Activated T-cell treated with anti-CD3 and anti-CD28 coated beads, Interleukin-2, amount 50 U/mL, for 72 hours (primary cell): ENCODE measurements around the gene TBC1D3B. TPM values are rescaled to one million over a fixed set of nuclear protein-coding genes. Genes with fewer than 3 reads are reported as not detected.
"Not testable (repeated sequence)": the region's sequence is repeated elsewhere in the genome, so short reads cannot be mapped to it uniquely, and the experiment has no call there.

Experiments
- ATAC-seq, 2 donors: fragments of 150-1000 bp; cut with Tn5 transposase; replicated peaks in 1 of 2; 2 replicates each; pipeline ENCODE4 v1.10.0; 2021; ENCODE audit warnings: moderate library complexity in 2 of 2, mild to moderate bottlenecking in 1 of 2
- DNase-seq, 2 donors: peaks; one replicate each; pipeline ENCODE4 v3.0.0; 2021 to 2022; ENCODE audit warnings: mixed read lengths in 1 of 2
- H3K27ac Mint-ChIP-seq: one replicate; pipeline ENCODE4 v1.8.0; 2022; ENCODE audit warnings: mild to moderate bottlenecking, moderate library complexity, mixed read lengths
- H3K27me3 Mint-ChIP-seq: one replicate; pipeline ENCODE4 v1.8.0; 2022; ENCODE audit warnings: low read depth, mixed read lengths
- H3K36me3 Mint-ChIP-seq, 2 donors: one replicate each; pipeline ENCODE4 v1.8.0; 2022; ENCODE audit warnings: mixed read lengths in 2 of 2, mild to moderate bottlenecking in 1 of 2; ENCODE audit not compliant: insufficient read depth in 2 of 2
- H3K4me1 Mint-ChIP-seq: one replicate; pipeline ENCODE4 v1.8.0; 2022; ENCODE audit warnings: low read depth, mixed read lengths
- H3K4me3 Mint-ChIP-seq, 2 donors: one replicate each; pipeline ENCODE4 v1.8.0; 2022; ENCODE audit warnings: mild to moderate bottlenecking in 2 of 2, mixed read lengths in 2 of 2, moderate library complexity in 2 of 2
- H3K9me3 Mint-ChIP-seq, 2 donors: one replicate each; pipeline ENCODE4 v1.8.0; 2022; ENCODE audit warnings: mixed read lengths in 2 of 2
- total RNA-seq, 2 donors: library from RNA; stranded (reverse); gene quantifications; one replicate each; pipeline ENCODE4 v1.2.3, GENCODE V29; 2022

The TBC1D3B gene
- total RNA-seq, 2 donors from 2014 or later, result 10.8 to 21.4 TPM

- DNase-seq (no peak), ATAC-seq (peak; percentile 27 to 49)
- Mint-ChIP-seq H3K9me3 (no peaks in the 10 kb centered on the region), H3K36me3 (no peaks in the 10 kb centered on the region), H3K4me1 (peaks cover 1% of the 10 kb centered on the region), H3K4me3 (peak overlapping the region; percentile 34 to 46), H3K27ac (no peak overlapping the region), H3K27me3 (peaks cover 58% of the 10 kb centered on the region)
These were observed 6.8 kb upstream of the TBC1D3B start for GRCh38 chr17:36183001-36183971.

- Mint-ChIP-seq H3K27me3 (peaks cover 50% of the 10 kb centered on the region), H3K4me3 (peak overlapping the region in 1 of 2 donors; percentile 32), H3K27ac (no peak overlapping the region)
These were observed 6.0 kb upstream of the TBC1D3B start for GRCh38 chr17:36182176-36183000.

GRCh38 chr17:36181446-36182175, 5.2 kb upstream of the TBC1D3B start:
- H3K4me1 Mint-ChIP-seq, DNase-seq, ATAC-seq, H3K27ac Mint-ChIP-seq, H3K36me3 Mint-ChIP-seq, H3K9me3 Mint-ChIP-seq, H3K4me3 Mint-ChIP-seq: not testable (repeated sequence)
- peaks cover 44% of the 10 kb centered on the region for H3K27me3 Mint-ChIP-seq

More at GRCh38 chr17:36182176-36183000, 6.0 kb upstream of the TBC1D3B start:
- H3K4me1 Mint-ChIP-seq, result no peaks in the 10 kb centered on the region
- H3K36me3 Mint-ChIP-seq, result no peaks in the 10 kb centered on the region
- DNase-seq, result no peak
- no peak for ATAC-seq
- H3K9me3 Mint-ChIP-seq, result no peaks in the 10 kb centered on the region

GRCh38 chr17:36168836-36169235, 7.6 kb downstream of the TBC1D3B start:
- H3K9me3 Mint-ChIP-seq, H3K27me3 Mint-ChIP-seq, DNase-seq, H3K36me3 Mint-ChIP-seq, H3K27ac Mint-ChIP-seq, ATAC-seq, H3K4me3 Mint-ChIP-seq, H3K4me1 Mint-ChIP-seq: not testable (repeated sequence)

- DNase-seq, result no peak
- H3K4me1 Mint-ChIP-seq, result peaks cover 13% of the 10 kb centered on the region
- no peaks in the 10 kb centered on the region for H3K36me3 Mint-ChIP-seq
- no peak overlapping the region for H3K27ac Mint-ChIP-seq
- no peaks in the 10 kb centered on the region for H3K9me3 Mint-ChIP-seq
- peaks cover 57% of the 10 kb centered on the region for H3K27me3 Mint-ChIP-seq
- H3K4me3 Mint-ChIP-seq, result no peak overlapping the region
- ATAC-seq, result no peak
These were observed 22.4 kb downstream of the TBC1D3B start for GRCh38 chr17:36153895-36154610.

GRCh38 chr17:36152639-36153120, 23.8 kb downstream of the TBC1D3B start:
- no peaks in the 10 kb centered on the region for H3K9me3 Mint-ChIP-seq
- no peak for DNase-seq
- H3K36me3 Mint-ChIP-seq, result no peaks in the 10 kb centered on the region
- no peak for ATAC-seq
- H3K4me3 Mint-ChIP-seq, result no peak overlapping the region
- peaks cover 62% of the 10 kb centered on the region for H3K27me3 Mint-ChIP-seq
- H3K4me1 Mint-ChIP-seq, result peaks cover 17% of the 10 kb centered on the region
- H3K27ac Mint-ChIP-seq, result no peak overlapping the region

GRCh38 chr17:36151891-36152638, 24.4 kb downstream of the TBC1D3B start:
- ATAC-seq (no peak), DNase-seq (no peak)
- Mint-ChIP-seq H3K4me1 (peaks cover 17% of the 10 kb centered on the region), H3K27me3 (peaks cover 64% of the 10 kb centered on the region), H3K9me3 (no peaks in the 10 kb centered on the region), H3K4me3 (no peak overlapping the region), H3K27ac (no peak overlapping the region), H3K36me3 (no peaks in the 10 kb centered on the region)

GRCh38 chr17:36149296-36149820, 27.1 kb downstream of the TBC1D3B start:
- Mint-ChIP-seq H3K4me1 (peaks cover 16% of the 10 kb centered on the region), H3K9me3 (no peaks in the 10 kb centered on the region), H3K36me3 (no peaks in the 10 kb centered on the region), H3K27me3 (peaks cover 56% of the 10 kb centered on the region), H3K27ac (no peak overlapping the region), H3K4me3 (peak overlapping the region in 1 of 2 donors; percentile 8)
- DNase-seq (peak in 1 of 2 donors; percentile 4), ATAC-seq (peak; percentile 48 to 56)

- H3K4me3 Mint-ChIP-seq, result peak overlapping the region in 1 of 2 donors; percentile 8
- H3K9me3 Mint-ChIP-seq, result no peaks in the 10 kb centered on the region
- ATAC-seq (peak; percentile 82 to 84), DNase-seq (peak; percentile 62 to 76)
- H3K4me1 Mint-ChIP-seq, result peaks cover 10% of the 10 kb centered on the region
- no peaks in the 10 kb centered on the region for H3K36me3 Mint-ChIP-seq
- H3K27me3 Mint-ChIP-seq, result peaks cover 49% of the 10 kb centered on the region
- no peak overlapping the region for H3K27ac Mint-ChIP-seq
These were observed 27.7 kb downstream of the TBC1D3B start for GRCh38 chr17:36148559-36149295.

GRCh38 chr17:36147601-36148000, 28.8 kb downstream of the TBC1D3B start:
- Mint-ChIP-seq H3K4me3 (no peak overlapping the region), H3K27ac (peak overlapping the region; percentile 0), H3K9me3 (no peaks in the 10 kb centered on the region), H3K4me1 (peaks cover 10% of the 10 kb centered on the region), H3K36me3 (no peaks in the 10 kb centered on the region), H3K27me3 (peaks cover 38% of the 10 kb centered on the region)
- ATAC-seq (no peak), DNase-seq (no peak)
